HL-60 (cell line): ENCODE measurements around the gene ADAM23.

Experiments
- DNase-seq, 2 experiments: peaks; one replicate each; pipeline ENCODE4 v3.0.0-alpha.2; 2010 to 2020; ENCODE audit warnings: low read depth in 1 of 2, low spot score in 1 of 2
- H3K27ac ChIP-seq: fragments of 250-450 bp; sonication (Bioruptor Pico); replicated peaks from 2 replicates; pipeline ENCODE4 v1.5.1; 2020; ENCODE audit warnings: mild to moderate bottlenecking, moderate library complexity
- H3K27me3 ChIP-seq: fragments of 250-450 bp; sonication (Bioruptor Pico); 2 replicates; pipeline ENCODE4 v1.5.1; 2021; ENCODE audit warnings: mild to moderate bottlenecking, moderate library complexity; ENCODE audit not compliant: insufficient read depth, poor library complexity, severe bottlenecking
- H3K4me3 ChIP-seq: replicated peaks from 2 replicates; pipeline ENCODE4 v1.5.1; 2011; ENCODE audit warnings: mild to moderate bottlenecking, control low read depth, low read length; ENCODE audit not compliant: insufficient read depth
- GABPA ChIP-seq: IDR thresholded peaks from 2 replicates; pipeline ENCODE4 v1.6.1; 2012; ENCODE audit warnings: low read depth
- POLR2AphosphoS5 ChIP-seq: IDR thresholded peaks from 2 replicates; pipeline ENCODE4 v1.6.1; 2012; ENCODE audit warnings: low read depth
- SPI1 ChIP-seq: IDR thresholded peaks from 2 replicates; pipeline ENCODE4 v1.6.1; 2012; ENCODE audit warnings: low read depth, mild to moderate bottlenecking, borderline replicate concordance
- TF ChIP-seq, protein P1 (sequence below): IDR thresholded peaks from one replicate; pipeline ENCODE4 v1.5.1; 2011; ENCODE audit warnings: low read length, control low read depth, inconsistent platforms; ENCODE audit not compliant: insufficient read depth
- TF ChIP-seq, protein P2 (sequence below): IDR thresholded peaks from 2 replicates; pipeline ENCODE4 v1.6.1; 2012; ENCODE audit warnings: low read depth; ENCODE audit not compliant: insufficient replicate concordance

Gene ADAM23

DNA sequence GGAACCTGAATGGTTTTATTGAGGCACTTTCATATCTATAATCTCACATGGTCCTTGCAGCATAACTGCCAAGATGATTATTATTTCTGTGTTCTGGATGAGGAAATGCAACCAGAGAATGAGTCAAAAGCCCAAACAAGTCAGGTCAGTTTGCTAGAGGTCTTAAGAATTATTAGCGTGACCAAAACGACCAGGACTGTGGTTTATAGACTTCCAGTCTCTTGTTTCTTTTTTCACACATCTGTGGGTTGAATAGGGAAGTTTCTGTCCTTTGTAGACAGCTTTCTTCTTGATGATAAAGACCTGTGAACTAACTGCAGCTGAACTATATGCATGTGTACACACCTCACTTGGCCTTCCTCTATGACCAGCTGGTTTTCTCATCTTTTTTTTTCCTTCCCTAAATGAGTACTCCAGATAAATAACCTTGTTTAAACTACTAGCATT, 13.9 kb downstream of the ADAM23 start:
- no peak overlapping the region for H3K4me3 ChIP-seq
- no peaks in the 10 kb centered on the region for H3K27me3 ChIP-seq
- TF ChIP-seq, protein P1, sequence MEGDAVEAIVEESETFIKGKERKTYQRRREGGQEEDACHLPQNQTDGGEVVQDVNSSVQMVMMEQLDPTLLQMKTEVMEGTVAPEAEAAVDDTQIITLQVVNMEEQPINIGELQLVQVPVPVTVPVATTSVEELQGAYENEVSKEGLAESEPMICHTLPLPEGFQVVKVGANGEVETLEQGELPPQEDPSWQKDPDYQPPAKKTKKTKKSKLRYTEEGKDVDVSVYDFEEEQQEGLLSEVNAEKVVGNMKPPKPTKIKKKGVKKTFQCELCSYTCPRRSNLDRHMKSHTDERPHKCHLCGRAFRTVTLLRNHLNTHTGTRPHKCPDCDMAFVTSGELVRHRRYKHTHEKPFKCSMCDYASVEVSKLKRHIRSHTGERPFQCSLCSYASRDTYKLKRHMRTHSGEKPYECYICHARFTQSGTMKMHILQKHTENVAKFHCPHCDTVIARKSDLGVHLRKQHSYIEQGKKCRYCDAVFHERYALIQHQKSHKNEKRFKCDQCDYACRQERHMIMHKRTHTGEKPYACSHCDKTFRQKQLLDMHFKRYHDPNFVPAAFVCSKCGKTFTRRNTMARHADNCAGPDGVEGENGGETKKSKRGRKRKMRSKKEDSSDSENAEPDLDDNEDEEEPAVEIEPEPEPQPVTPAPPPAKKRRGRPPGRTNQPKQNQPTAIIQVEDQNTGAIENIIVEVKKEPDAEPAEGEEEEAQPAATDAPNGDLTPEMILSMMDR, result no peak
- TF ChIP-seq GABPA (no peak), POLR2AphosphoS5 (no peak), SPI1 (no peak)
- TF ChIP-seq, protein P2, sequence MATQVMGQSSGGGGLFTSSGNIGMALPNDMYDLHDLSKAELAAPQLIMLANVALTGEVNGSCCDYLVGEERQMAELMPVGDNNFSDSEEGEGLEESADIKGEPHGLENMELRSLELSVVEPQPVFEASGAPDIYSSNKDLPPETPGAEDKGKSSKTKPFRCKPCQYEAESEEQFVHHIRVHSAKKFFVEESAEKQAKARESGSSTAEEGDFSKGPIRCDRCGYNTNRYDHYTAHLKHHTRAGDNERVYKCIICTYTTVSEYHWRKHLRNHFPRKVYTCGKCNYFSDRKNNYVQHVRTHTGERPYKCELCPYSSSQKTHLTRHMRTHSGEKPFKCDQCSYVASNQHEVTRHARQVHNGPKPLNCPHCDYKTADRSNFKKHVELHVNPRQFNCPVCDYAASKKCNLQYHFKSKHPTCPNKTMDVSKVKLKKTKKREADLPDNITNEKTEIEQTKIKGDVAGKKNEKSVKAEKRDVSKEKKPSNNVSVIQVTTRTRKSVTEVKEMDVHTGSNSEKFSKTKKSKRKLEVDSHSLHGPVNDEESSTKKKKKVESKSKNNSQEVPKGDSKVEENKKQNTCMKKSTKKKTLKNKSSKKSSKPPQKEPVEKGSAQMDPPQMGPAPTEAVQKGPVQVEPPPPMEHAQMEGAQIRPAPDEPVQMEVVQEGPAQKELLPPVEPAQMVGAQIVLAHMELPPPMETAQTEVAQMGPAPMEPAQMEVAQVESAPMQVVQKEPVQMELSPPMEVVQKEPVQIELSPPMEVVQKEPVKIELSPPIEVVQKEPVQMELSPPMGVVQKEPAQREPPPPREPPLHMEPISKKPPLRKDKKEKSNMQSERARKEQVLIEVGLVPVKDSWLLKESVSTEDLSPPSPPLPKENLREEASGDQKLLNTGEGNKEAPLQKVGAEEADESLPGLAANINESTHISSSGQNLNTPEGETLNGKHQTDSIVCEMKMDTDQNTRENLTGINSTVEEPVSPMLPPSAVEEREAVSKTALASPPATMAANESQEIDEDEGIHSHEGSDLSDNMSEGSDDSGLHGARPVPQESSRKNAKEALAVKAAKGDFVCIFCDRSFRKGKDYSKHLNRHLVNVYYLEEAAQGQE, result no peak
- H3K27ac ChIP-seq, result no peak overlapping the region
- no peak for DNase-seq

DNA sequence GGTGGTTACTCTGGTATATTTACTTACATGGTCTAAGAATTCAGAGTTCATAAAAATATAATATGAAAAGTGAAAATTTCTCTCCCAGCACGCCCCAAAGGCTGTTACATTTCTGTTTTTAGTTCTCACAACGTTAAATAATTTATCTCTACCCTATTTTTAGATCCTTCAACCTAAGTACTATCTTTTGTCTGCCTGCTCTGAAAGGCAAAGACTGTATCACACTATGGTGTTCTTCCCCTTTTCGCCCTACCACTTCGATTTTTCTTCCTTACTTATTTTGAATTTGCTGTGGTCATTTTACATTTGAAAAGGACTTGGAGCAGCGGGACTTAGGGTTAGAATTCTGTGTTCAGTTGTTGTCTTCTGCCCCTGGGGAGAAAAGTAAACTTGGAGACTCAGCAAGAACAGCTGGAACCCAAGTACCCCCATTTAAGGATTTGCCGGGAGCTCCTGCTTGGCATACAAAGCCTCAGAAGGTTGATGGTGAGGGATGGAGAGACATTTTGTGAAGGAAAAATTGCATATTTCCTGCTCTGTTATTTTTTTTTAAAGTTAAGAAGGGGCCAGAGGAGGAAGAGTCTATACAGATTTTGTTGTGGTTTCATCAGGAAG, 19.0 kb downstream of the ADAM23 start:
- Histone ChIP-seq H3K27me3 (no peaks in the 10 kb centered on the region), H3K27ac (no peak overlapping the region), H3K4me3 (no peak overlapping the region)
- TF ChIP-seq, protein P1, result no peak
- TF ChIP-seq, protein P2, result no peak
- no peak for TF ChIP-seq POLR2AphosphoS5
- TF ChIP-seq SPI1, result no peak
- TF ChIP-seq GABPA, result no peak
- DNase-seq, result no peak

DNA sequence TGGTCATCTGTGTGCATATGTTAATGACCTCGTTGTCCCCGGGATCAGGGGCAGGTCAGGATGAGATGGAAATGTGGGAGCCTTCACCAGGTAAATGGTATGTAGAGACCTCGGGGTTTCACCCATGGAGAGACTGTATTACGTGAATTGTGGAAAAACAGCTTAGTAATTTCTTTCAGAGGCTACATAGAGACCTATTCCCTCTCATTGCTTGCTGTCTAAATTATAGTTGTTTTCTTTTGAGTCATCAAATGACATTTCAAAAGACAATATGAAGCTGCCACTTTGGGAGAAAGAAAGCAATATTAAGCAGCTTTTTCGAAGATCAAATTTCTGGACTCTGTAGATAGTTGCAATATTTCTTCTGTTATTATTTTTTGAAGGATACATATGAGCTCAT, 20.4 kb downstream of the ADAM23 start:
- no peak for TF ChIP-seq SPI1
- no peak for TF ChIP-seq GABPA
- TF ChIP-seq, protein P2, result no peak
- no peak for TF ChIP-seq POLR2AphosphoS5
- TF ChIP-seq, protein P1, result no peak
- no peak for DNase-seq
- Histone ChIP-seq H3K27me3 (no peaks in the 10 kb centered on the region), H3K4me3 (no peak overlapping the region), H3K27ac (no peak overlapping the region)
